Naive thymus-derived CD4-positive, alpha-beta T cell (primary cell): ENCODE data around the gene CSN3. TPM values are rescaled to one million over a fixed set of nuclear protein-coding genes. Genes with fewer than 3 reads are reported as not detected.

Source experiments
- polyA plus RNA-seq, 2 donors: library from polyadenylated mRNA; unstranded; fragments of 300-500 nt; fragmentation: Illumina TruSeq; gene quantifications; one replicate each; pipeline ENCODE4 v1.2.3, GENCODE V29; 2021
- total RNA-seq, 6 experiments: library from RNA in 5 of 6; stranded (reverse) in 5 of 6; gene quantifications; 1 replicate in 5 of 6; 2 replicates in 1 of 6; pipeline ENCODE4 v1.2.3 and lab custom pipeline; 2021 to 2026

The CSN3 gene
- total and polyA plus RNA-seq, 7 experiments from 2014 or later: not detected

Other genes with a start within 250 kb of the CSN3 start
- gene STATH, start 246.6 kb upstream of the CSN3 start, total RNA-seq: not detected
- not detected for gene STATH, start 246.6 kb upstream of the CSN3 start, polyA plus RNA-seq
- not detected for gene HTN3, start 214.1 kb upstream of the CSN3 start, total RNA-seq
- gene HTN3, start 214.1 kb upstream of the CSN3 start, polyA plus RNA-seq: not detected
- not detected for gene HTN1, start 192.2 kb upstream of the CSN3 start, total RNA-seq
- gene HTN1, start 192.2 kb upstream of the CSN3 start, polyA plus RNA-seq: not detected
- not detected for gene PRR27, start 88.4 kb upstream of the CSN3 start, total RNA-seq
- not detected for gene PRR27, start 88.4 kb upstream of the CSN3 start, polyA plus RNA-seq
- gene ODAM, start 46.9 kb upstream of the CSN3 start, total RNA-seq: not detected
- not detected for gene ODAM, start 46.9 kb upstream of the CSN3 start, polyA plus RNA-seq
- not detected for gene FDCSP, start 16.5 kb upstream of the CSN3 start, total RNA-seq
- gene FDCSP, start 16.5 kb upstream of the CSN3 start, polyA plus RNA-seq: not detected
- gene CABS1, start 92.4 kb downstream of the CSN3 start, total RNA-seq: not detected
- not detected for gene CABS1, start 92.4 kb downstream of the CSN3 start, polyA plus RNA-seq
- gene SMR3A, start 118.2 kb downstream of the CSN3 start, total RNA-seq: not detected
- gene SMR3A, start 118.2 kb downstream of the CSN3 start, polyA plus RNA-seq: not detected
- not detected for gene SMR3B, start 140.5 kb downstream of the CSN3 start, total RNA-seq
- gene SMR3B, start 140.5 kb downstream of the CSN3 start, polyA plus RNA-seq: not detected
- not detected for gene OPRPN, start 155.3 kb downstream of the CSN3 start, total RNA-seq
- not detected for gene OPRPN, start 155.3 kb downstream of the CSN3 start, polyA plus RNA-seq
- not detected for gene MUC7, start 229.6 kb downstream of the CSN3 start, total RNA-seq
- gene MUC7, start 229.6 kb downstream of the CSN3 start, polyA plus RNA-seq: not detected